Nephron progenitor cell (in vitro differentiated cells): Measurements from ENCODE around the gene ULK2.

ENCODE experiments used
- DNase-seq: peaks from one replicate; pipeline ENCODE4 v3.0.0; 2021
- H3K27ac Mint-ChIP-seq: 2 replicates; pipeline ENCODE4 v1.8.0; 2021; ENCODE audit warnings: mild to moderate bottlenecking, moderate library complexity, mixed read lengths
- H3K27me3 Mint-ChIP-seq: 2 replicates; pipeline ENCODE4 v1.8.0; 2021; ENCODE audit warnings: mild to moderate bottlenecking, low read depth, mixed read lengths; ENCODE audit not compliant: poor library complexity
- H3K36me3 Mint-ChIP-seq: 2 replicates; pipeline ENCODE4 v1.8.0; 2021; ENCODE audit warnings: low read depth, mixed read lengths
- H3K4me1 Mint-ChIP-seq: 2 replicates; pipeline ENCODE4 v1.8.0; 2021; ENCODE audit warnings: mixed read lengths
- H3K4me3 Mint-ChIP-seq: 2 replicates; pipeline ENCODE4 v1.8.0; 2021; ENCODE audit warnings: mild to moderate bottlenecking, moderate library complexity, mixed read lengths
- H3K9me3 Mint-ChIP-seq: 2 replicates; pipeline ENCODE4 v1.8.0; 2021; ENCODE audit warnings: mild to moderate bottlenecking, moderate library complexity, mixed read lengths
- TF ChIP-seq, protein P1 (sequence below): fragments of 200-600 bp; sonication (generic); IDR thresholded peaks from 2 replicates; pipeline ENCODE4 v1.5.0; 2021; ENCODE audit warnings: antibody characterized with exemption

The ULK2 gene

GRCh38 chr17:19750020-19750572, 117.6 kb downstream of the ULK2 start:
- peak overlapping the region; percentile 64 for H3K27ac Mint-ChIP-seq
- H3K27me3 Mint-ChIP-seq: peaks cover 30% of the 10 kb centered on the region
- H3K36me3 Mint-ChIP-seq: no peaks in the 10 kb centered on the region
- no peaks in the 10 kb centered on the region for H3K9me3 Mint-ChIP-seq
- no peak overlapping the region for H3K4me3 Mint-ChIP-seq
- no peak for DNase-seq
- H3K4me1 Mint-ChIP-seq: peaks cover 29% of the 10 kb centered on the region
- TF ChIP-seq, protein P1, sequence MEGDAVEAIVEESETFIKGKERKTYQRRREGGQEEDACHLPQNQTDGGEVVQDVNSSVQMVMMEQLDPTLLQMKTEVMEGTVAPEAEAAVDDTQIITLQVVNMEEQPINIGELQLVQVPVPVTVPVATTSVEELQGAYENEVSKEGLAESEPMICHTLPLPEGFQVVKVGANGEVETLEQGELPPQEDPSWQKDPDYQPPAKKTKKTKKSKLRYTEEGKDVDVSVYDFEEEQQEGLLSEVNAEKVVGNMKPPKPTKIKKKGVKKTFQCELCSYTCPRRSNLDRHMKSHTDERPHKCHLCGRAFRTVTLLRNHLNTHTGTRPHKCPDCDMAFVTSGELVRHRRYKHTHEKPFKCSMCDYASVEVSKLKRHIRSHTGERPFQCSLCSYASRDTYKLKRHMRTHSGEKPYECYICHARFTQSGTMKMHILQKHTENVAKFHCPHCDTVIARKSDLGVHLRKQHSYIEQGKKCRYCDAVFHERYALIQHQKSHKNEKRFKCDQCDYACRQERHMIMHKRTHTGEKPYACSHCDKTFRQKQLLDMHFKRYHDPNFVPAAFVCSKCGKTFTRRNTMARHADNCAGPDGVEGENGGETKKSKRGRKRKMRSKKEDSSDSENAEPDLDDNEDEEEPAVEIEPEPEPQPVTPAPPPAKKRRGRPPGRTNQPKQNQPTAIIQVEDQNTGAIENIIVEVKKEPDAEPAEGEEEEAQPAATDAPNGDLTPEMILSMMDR: no peak

DNA sequence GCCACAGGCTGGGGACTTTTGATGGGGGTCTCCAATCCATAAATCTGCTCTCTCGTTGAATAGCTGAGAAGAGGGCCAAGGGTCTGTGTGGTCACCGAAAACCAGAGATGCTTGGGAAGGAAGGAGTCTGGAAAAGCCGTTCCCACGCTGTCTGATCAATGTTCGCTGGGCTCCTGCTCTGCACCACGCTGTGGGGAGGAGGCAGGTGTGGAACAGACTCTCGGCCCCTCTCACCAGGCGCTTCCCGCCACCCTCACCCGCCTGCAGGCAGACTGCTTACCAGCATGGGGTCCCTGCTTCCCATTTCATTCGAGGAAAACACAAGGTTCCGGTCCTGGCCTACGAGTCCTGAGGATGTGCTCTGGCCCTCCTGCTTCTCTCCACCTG, 118.9 kb downstream of the ULK2 start:
- H3K4me1 Mint-ChIP-seq: peaks cover 29% of the 10 kb centered on the region
- H3K9me3 Mint-ChIP-seq: no peaks in the 10 kb centered on the region
- peak overlapping the region; percentile 4 for H3K27ac Mint-ChIP-seq
- peaks cover 33% of the 10 kb centered on the region for H3K27me3 Mint-ChIP-seq
- no peaks in the 10 kb centered on the region for H3K36me3 Mint-ChIP-seq
- TF ChIP-seq, protein P1: no peak
- H3K4me3 Mint-ChIP-seq: no peak overlapping the region
- no peak for DNase-seq

DNA sequence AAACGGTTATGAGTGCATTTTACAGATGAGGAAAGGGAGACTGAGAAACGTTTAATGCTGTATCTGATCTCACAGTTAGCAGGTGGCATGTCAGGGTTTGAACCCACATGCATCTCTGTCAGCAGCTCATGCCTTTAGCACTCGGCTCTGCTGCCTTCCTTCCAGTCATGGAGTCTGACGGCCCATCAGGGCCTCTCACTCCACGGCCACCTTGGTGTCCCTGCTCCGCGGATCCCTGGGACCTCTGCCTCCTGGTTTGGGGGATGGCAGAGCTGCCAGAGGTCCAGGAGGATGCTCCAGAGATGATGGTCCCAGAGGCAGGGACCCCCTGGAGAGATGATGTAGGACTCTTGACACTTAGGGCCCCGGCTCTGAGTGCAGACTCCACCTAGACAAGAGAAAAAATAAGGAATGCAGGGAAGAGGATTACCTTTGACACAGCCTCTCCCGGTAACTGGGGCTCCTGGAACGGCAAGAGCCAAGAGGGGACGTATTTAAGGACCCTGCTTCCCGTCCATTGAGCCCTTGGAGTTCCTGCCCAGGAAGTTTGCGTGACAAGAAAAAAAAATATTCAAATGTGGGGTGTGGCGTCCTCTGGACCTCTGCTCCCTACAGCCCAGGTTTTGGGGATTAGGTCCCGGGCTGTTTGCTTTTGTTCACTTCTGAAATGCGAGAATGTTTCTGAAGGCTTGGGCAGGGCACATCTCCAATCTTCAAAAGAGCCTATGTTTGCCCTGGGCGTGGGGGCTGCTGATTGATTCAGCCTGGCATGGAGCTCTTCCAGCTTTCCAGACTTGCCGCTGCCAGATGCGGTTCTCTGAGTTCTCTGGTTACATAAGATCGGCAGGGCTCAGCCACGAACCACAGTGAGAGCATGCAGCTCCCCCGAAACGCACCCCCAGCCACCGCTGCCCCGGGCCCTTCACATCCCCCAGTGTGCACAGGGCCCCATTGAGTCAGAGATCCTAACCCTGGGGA, 119.6 kb downstream of the ULK2 start, which contains the start of gene ALDH3A1:
TSS of gene ALDH3A1 (minus strand) at position 470 of the 978 bp plus-strand sequence. CDS start 3,169 bp downstream, outside the sequence.
- no peak for DNase-seq
- Mint-ChIP-seq H3K27me3 (peaks cover 34% of the 10 kb centered on the region), H3K9me3 (no peaks in the 10 kb centered on the region), H3K4me3 (peak within 1 kb of the TSS; percentile 19), H3K36me3 (no peaks in the 10 kb centered on the region), H3K27ac (peak within 1 kb of the TSS; percentile 4), H3K4me1 (peaks cover 29% of the 10 kb centered on the region)
- TF ChIP-seq, protein P1: no peak

- TF ChIP-seq, protein P1: no peak
- H3K27ac Mint-ChIP-seq: no peak overlapping the region
- no peaks in the 10 kb centered on the region for H3K36me3 Mint-ChIP-seq
- DNase-seq: no peak
- H3K4me1 Mint-ChIP-seq: peaks cover 29% of the 10 kb centered on the region
- peaks cover 36% of the 10 kb centered on the region for H3K27me3 Mint-ChIP-seq
- no peaks in the 10 kb centered on the region for H3K9me3 Mint-ChIP-seq
- H3K4me3 Mint-ChIP-seq: no peak overlapping the region
Observed at GRCh38 chr17:19747159-19747719, 120.5 kb downstream of the ULK2 start.

DNA sequence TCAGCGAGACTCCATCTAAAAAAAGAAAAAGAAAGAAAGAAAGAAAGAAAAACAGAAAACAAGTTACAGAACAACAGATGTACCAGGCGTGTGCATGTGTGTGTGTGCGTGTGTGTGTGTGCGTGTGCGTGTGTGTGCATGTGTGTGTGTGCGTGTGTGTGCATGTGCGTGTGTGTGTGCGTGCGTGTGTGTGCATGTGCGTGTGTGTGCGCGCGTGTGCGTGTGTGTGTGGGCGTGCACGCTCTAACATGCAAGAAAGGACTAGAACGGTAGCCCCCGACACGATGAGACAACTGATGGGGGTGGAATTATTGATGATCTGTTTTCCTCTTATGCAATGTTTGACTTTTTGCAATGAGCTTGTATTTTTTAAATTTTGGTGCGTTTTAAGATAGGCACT, 121.2 kb downstream of the ULK2 start:
- Mint-ChIP-seq H3K9me3 (no peaks in the 10 kb centered on the region), H3K4me1 (peaks cover 29% of the 10 kb centered on the region), H3K36me3 (no peaks in the 10 kb centered on the region), H3K4me3 (no peak overlapping the region), H3K27me3 (peaks cover 36% of the 10 kb centered on the region), H3K27ac (no peak overlapping the region)
- no peak for DNase-seq
- TF ChIP-seq, protein P1: no peak
